Astrocyte (in vitro differentiated cells and primary cell): ENCODE measurements around the gene RAB26. TPM values are rescaled to one million over a fixed set of nuclear protein-coding genes. Genes with fewer than 3 reads are reported as not detected.

Experiments used
- DNase-seq: peaks from one replicate; pipeline ENCODE4 v3.0.0-alpha.2; 2010; ENCODE audit warnings: low read depth
- FAIRE-seq: peaks from 2 replicates; lab custom pipeline; 2011; peaks lifted over from hg19 to GRCh38; lab: Jason Lieb, UNC
- H2AFZ ChIP-seq: 2 replicates; pipeline ENCODE4 v1.6.0; 2012; ENCODE audit warnings: low read depth, low read length, inconsistent platforms
- H3K27ac ChIP-seq: 2 replicates; pipeline ENCODE4 v1.5.1; 2011; ENCODE audit warnings: low read depth, low read length, inconsistent platforms
- H3K27me3 ChIP-seq: 2 replicates; pipeline ENCODE4 v1.6.0; 2011; ENCODE audit warnings: low read length, inconsistent platforms; ENCODE audit not compliant: insufficient read depth
- H3K36me3 ChIP-seq: 2 replicates; pipeline ENCODE4 v1.5.1; 2011; ENCODE audit warnings: low read length, inconsistent platforms; ENCODE audit not compliant: insufficient read depth
- H3K4me1 ChIP-seq: 2 replicates; pipeline ENCODE4 v1.5.1; 2011; ENCODE audit warnings: low read length, inconsistent platforms; ENCODE audit not compliant: insufficient read depth
- H3K4me2 ChIP-seq: 2 replicates; pipeline ENCODE4 v1.6.0; 2012; ENCODE audit warnings: low read length, inconsistent platforms
- H3K4me3 ChIP-seq: 2 replicates; pipeline ENCODE4 v1.5.1; 2011; ENCODE audit warnings: low read depth, mild to moderate bottlenecking, low read length, inconsistent platforms; ENCODE audit not compliant: insufficient read depth
- H3K79me2 ChIP-seq: 2 replicates; pipeline ENCODE4 v1.6.0; 2012; ENCODE audit warnings: mild to moderate bottlenecking, low read length, inconsistent platforms; ENCODE audit not compliant: insufficient read depth
- H3K9ac ChIP-seq: 2 replicates; pipeline ENCODE4 v1.6.0; 2012; ENCODE audit warnings: mild to moderate bottlenecking, low read length, inconsistent platforms
- H3K9me3 ChIP-seq: 2 replicates; pipeline ENCODE4 v1.5.1; 2012; ENCODE audit warnings: low read depth, mild to moderate bottlenecking, low read length, inconsistent platforms; ENCODE audit not compliant: insufficient read depth
- H4K20me1 ChIP-seq: 2 replicates; pipeline ENCODE4 v1.6.0; 2012; ENCODE audit warnings: low read length, inconsistent platforms; ENCODE audit not compliant: insufficient read depth
- H3K27ac Mint-ChIP-seq: one replicate; pipeline ENCODE4 v1.8.0; 2021; ENCODE audit warnings: mild to moderate bottlenecking, mixed read lengths; ENCODE audit not compliant: unreplicated experiment
- H3K27me3 Mint-ChIP-seq: one replicate; pipeline ENCODE4 v1.8.0; 2021; ENCODE audit warnings: low read depth, mixed read lengths; ENCODE audit not compliant: unreplicated experiment
- H3K36me3 Mint-ChIP-seq: one replicate; pipeline ENCODE4 v1.8.0; 2021; ENCODE audit warnings: low read depth, mixed read lengths; ENCODE audit not compliant: unreplicated experiment
- H3K4me1 Mint-ChIP-seq: one replicate; pipeline ENCODE4 v1.8.0; 2021; ENCODE audit warnings: low read depth, mixed read lengths; ENCODE audit not compliant: unreplicated experiment
- H3K4me3 Mint-ChIP-seq: one replicate; pipeline ENCODE4 v1.8.0; 2021; ENCODE audit warnings: mild to moderate bottlenecking, moderate library complexity, mixed read lengths; ENCODE audit not compliant: unreplicated experiment
- H3K9me3 Mint-ChIP-seq: one replicate; pipeline ENCODE4 v1.8.0; 2021; ENCODE audit warnings: mild to moderate bottlenecking, mixed read lengths; ENCODE audit not compliant: unreplicated experiment
- CTCF ChIP-seq: IDR thresholded peaks from 2 replicates; pipeline ENCODE4 v1.5.1; 2011; ENCODE audit warnings: low read depth, mild to moderate bottlenecking, inconsistent platforms, low read length, moderate library complexity; ENCODE audit not compliant: insufficient read depth
- EZH2 ChIP-seq: IDR thresholded peaks from 2 replicates; pipeline ENCODE4 v1.6.1; 2012; ENCODE audit warnings: mild to moderate bottlenecking, low read length, inconsistent platforms; ENCODE audit not compliant: insufficient read depth
- total RNA-seq: library from RNA; stranded (reverse); gene quantifications from 2 replicates; pipeline ENCODE4 v1.2.1, GENCODE V29; 2021

RAB26 gene
- total RNA-seq, 1 donor from 2014 or later, result 1.4 TPM

- H3K4me2 ChIP-seq, result peak overlapping the region; percentile 100
- H3K4me3 ChIP-seq, result peak overlapping the region; percentile 94
- Mint-ChIP-seq H3K4me1 (peaks cover 33% of the 10 kb centered on the region), H3K27me3 (no peaks in the 10 kb centered on the region), H3K27ac (peak overlapping the region; percentile 82), H3K4me3 (peak overlapping the region; percentile 94), H3K9me3 (no peaks in the 10 kb centered on the region), H3K36me3 (peaks cover 13% of the 10 kb centered on the region)
- H4K20me1 ChIP-seq, result peaks cover 92% of the 10 kb centered on the region
- no peaks in the 10 kb centered on the region for H3K27me3 ChIP-seq
- peak overlapping the region; percentile 66 for H3K27ac ChIP-seq
- peaks cover 77% of the 10 kb centered on the region for H3K4me1 ChIP-seq
- H3K9me3 ChIP-seq, result no peaks in the 10 kb centered on the region
- no peak for FAIRE-seq
- H2AFZ ChIP-seq, result no peak overlapping the region
- DNase-seq, result no peak
- H3K79me2 ChIP-seq, result peaks cover 79% of the 10 kb centered on the region
- H3K36me3 ChIP-seq, result peaks cover 7% of the 10 kb centered on the region
- peak overlapping the region; percentile 96 for H3K9ac ChIP-seq
- TF ChIP-seq EZH2, result no peak
- TF ChIP-seq CTCF, result no peak
Observed at GRCh38 chr16:2154533-2155090, 6.2 kb downstream of the RAB26 start.

GRCh38 chr16:2155091-2155950 is 6.9 kb downstream of the RAB26 start, which contains the start of gene TRAF7:
TSS of gene TRAF7 (plus strand) at chr16:2155782. CDS start at chr16:2163921, 8,139 bp downstream.
- Mint-ChIP-seq H3K36me3 (peaks cover 13% of the 10 kb centered on the region), H3K4me1 (peaks cover 29% of the 10 kb centered on the region), H3K9me3 (no peaks in the 10 kb centered on the region), H3K27me3 (no peaks in the 10 kb centered on the region), H3K27ac (peak within 1 kb of the TSS; percentile 96), H3K4me3 (peak within 1 kb of the TSS; percentile 96)
- H3K79me2 ChIP-seq, result peaks cover 86% of the 10 kb centered on the region
- peak within 1 kb of the TSS; percentile 100 for H3K4me2 ChIP-seq
- peak; percentile 79 for FAIRE-seq
- H3K27me3 ChIP-seq, result no peaks in the 10 kb centered on the region
- TF ChIP-seq CTCF (no peak), EZH2 (no peak)
- H3K9me3 ChIP-seq, result no peaks in the 10 kb centered on the region
- peak within 1 kb of the TSS; percentile 97 for H3K4me3 ChIP-seq
- DNase-seq, result peak; percentile 100
- peaks cover 7% of the 10 kb centered on the region for H3K36me3 ChIP-seq
- peaks cover 75% of the 10 kb centered on the region for H3K4me1 ChIP-seq
- peak within 1 kb of the TSS; percentile 6 for H2AFZ ChIP-seq
- H3K27ac ChIP-seq, result peak within 1 kb of the TSS; percentile 66
- H3K9ac ChIP-seq, result peak within 1 kb of the TSS; percentile 96
- peaks cover 92% of the 10 kb centered on the region for H4K20me1 ChIP-seq
